Aorta (tissue), 5 donors: ENCODE results near the gene COG4. TPM values are rescaled to one million over a fixed set of nuclear protein-coding genes. Genes with fewer than 3 reads are reported as not detected.
"Not testable (repeated sequence)": the region's sequence is repeated elsewhere in the genome, so short reads cannot be mapped to it uniquely, and the experiment has no call there.

Source experiments
- ATAC-seq: fragments of 200-7000 bp; cut with Tn5 transposase; one replicate; pipeline ENCODE4 v1.9.1; 2022; ENCODE audit warnings: moderate library complexity; ENCODE audit not compliant: low FRiP score
- DNase-seq, 2 donors: peaks; one replicate each; pipeline ENCODE4 v3.0.0-alpha.2; 2020
- H3K27ac ChIP-seq, 2 donors: one replicate each; pipeline ENCODE4 v1.5.1; 2013; ENCODE audit warnings: low read length in 2 of 2, mild to moderate bottlenecking in 2 of 2, moderate library complexity in 2 of 2, control low read depth in 1 of 2, inconsistent platforms in 1 of 2, low read depth in 1 of 2
- H3K27me3 ChIP-seq, 2 donors: one replicate each; pipeline ENCODE4 v1.6.1; 2013; ENCODE audit warnings: control low read depth in 1 of 2, low read length in 1 of 2, mild to moderate bottlenecking in 1 of 2, moderate library complexity in 1 of 2; ENCODE audit not compliant: insufficient read depth in 2 of 2, control insufficient read depth in 1 of 2
- H3K36me3 ChIP-seq, 2 donors: one replicate each; pipeline ENCODE4 v1.6.1; 2013; ENCODE audit warnings: control low read depth in 1 of 2, low read length in 1 of 2, mild to moderate bottlenecking in 1 of 2; ENCODE audit not compliant: insufficient read depth in 2 of 2, control insufficient read depth in 1 of 2
- H3K4me1 ChIP-seq, 2 donors: one replicate each; pipeline ENCODE4 v1.6.1; 2013; ENCODE audit warnings: low read length in 2 of 2, control low read depth in 1 of 2, mild to moderate bottlenecking in 1 of 2, moderate library complexity in 1 of 2; ENCODE audit not compliant: insufficient read depth in 2 of 2, control insufficient read depth in 1 of 2
- H3K4me3 ChIP-seq, 2 donors: one replicate each; pipeline ENCODE4 v1.5.1; 2013; ENCODE audit warnings: low read length in 2 of 2, control low read depth in 1 of 2, mild to moderate bottlenecking in 1 of 2
- H3K9me3 ChIP-seq: one replicate; pipeline ENCODE4 v1.6.1; 2013; ENCODE audit warnings: mild to moderate bottlenecking, low read length; ENCODE audit not compliant: control insufficient read depth
- WGBS, 2 donors: extraction: QIAGEN DNeasy Blood & Tissue Kit; methylation state at CpG; one replicate each; pipeline ENCODE4 v1.1.7; 2013; 5-methylcytosine and 5-hydroxymethylcytosine counted together
- intact Hi-C, 2 donors: fragments of 100-400 bp; cut with DNase I; formaldehyde crosslinking; loops; one replicate each; pipeline versions ENCODE4 v1.14.2 to v1.15.0; 2022
- polyA plus RNA-seq, 2 donors: library from polyadenylated mRNA; stranded (reverse); fragments of 200-250 nt; gene quantifications; one replicate each; pipeline ENCODE4 v1.2.3, GENCODE V29; 2013
- total RNA-seq, 2 donors: library from RNA; stranded (reverse); fragmentation: NEBNext Ultra II Directional; extraction: Animal tissue kit (Norgen Biotek cat#: 25700); gene quantifications; one replicate each; pipeline ENCODE4 v1.2.1, GENCODE V29; 2021
- donor health status: healthy with polysubstance abuse.
- donor health status: Bipolar disorder and iron deficiency.
- donor health status: DM: no; HTN: no; CAD: no.
- donor health status: DM: no; HTN: no; CAD: no.
- donor health status: DM: yes; HTN: yes; CAD: no.

The COG4 gene
- total and polyA plus RNA-seq, 4 donors = 18.2 to 96.2 (median 40.1) TPM

GRCh38 chr16:70544548-70544947 is 21.2 kb upstream of the COG4 start:
- H3K9me3 ChIP-seq = no peaks in the 10 kb centered on the region
- H3K27me3 ChIP-seq = no peaks in the 10 kb centered on the region
- no peak for ATAC-seq
- H3K4me1 ChIP-seq = no peaks in the 10 kb centered on the region
- H3K4me3 ChIP-seq = no peak overlapping the region
- no peak overlapping the region for H3K27ac ChIP-seq
- H3K36me3 ChIP-seq = peaks cover 6 to 12% of the 10 kb centered on the region in 2 donors
- WGBS, 2 donors = 67 to 75% methylated on average over 1 of the region's 1 CpG
- no peak for DNase-seq
- intact Hi-C loops = loop anchor here in 1 of 2 donors (10.0 kb wide), 1 partner anchor 230 kb away; no protein-coding TSS in a partner anchor

GRCh38 chr16:70540994-70541393 is 17.6 kb upstream of the COG4 start:
- intact Hi-C loops = loop anchor here in 1 of 2 donors (10.0 kb wide), 1 partner anchor 234 kb away; no protein-coding TSS in a partner anchor
- WGBS, 2 donors = 41 to 43% methylated on average over 3 of the region's 3 CpGs

GRCh38 chr16:70534971-70535370 is 11.6 kb upstream of the COG4 start:
- intact Hi-C loops = no loop called here
- Histone ChIP-seq H3K27ac (no peak overlapping the region), H3K4me1 (no peaks in the 10 kb centered on the region), H3K9me3 (no peaks in the 10 kb centered on the region), H3K36me3 (peaks cover 11% of the 10 kb centered on the region in 2 donors), H3K27me3 (no peaks in the 10 kb centered on the region), H3K4me3 (no peak overlapping the region)
- ATAC-seq = no peak
- WGBS, 2 donors = 72 to 81% methylated on average over 2 of the region's 2 CpGs
- DNase-seq = no peak

More at GRCh38 chr16:70540994-70541393, 17.6 kb upstream of the COG4 start:
- no peak overlapping the region for H3K27ac ChIP-seq
- no peaks in the 10 kb centered on the region for H3K9me3 ChIP-seq
- ATAC-seq (no peak), DNase-seq (no peak)
- H3K4me3 ChIP-seq = no peak overlapping the region
- peaks cover 4 to 12% of the 10 kb centered on the region in 2 donors for H3K36me3 ChIP-seq
- no peaks in the 10 kb centered on the region for H3K27me3 ChIP-seq
- H3K4me1 ChIP-seq = no peaks in the 10 kb centered on the region

GRCh38 chr16:70529954-70530353 is 6.6 kb upstream of the COG4 start:
- H3K36me3 ChIP-seq = peaks cover 7 to 12% of the 10 kb centered on the region in 2 donors
- DNase-seq, H3K4me1 ChIP-seq, H3K27me3 ChIP-seq, ATAC-seq, H3K4me3 ChIP-seq, H3K27ac ChIP-seq, H3K9me3 ChIP-seq: not testable (repeated sequence)
- intact Hi-C loops = loop anchor here (2.0 to 10.0 kb wide), 3 partner anchors 37 to 245 kb away; no protein-coding TSS in a partner anchor
- WGBS, 2 donors = 74 to 83% methylated on average over 7 of the region's 7 CpGs

- Histone ChIP-seq H3K4me3 (no peak overlapping the region), H3K27me3 (no peaks in the 10 kb centered on the region), H3K27ac (no peak overlapping the region), H3K36me3 (peaks cover 6 to 12% of the 10 kb centered on the region in 2 donors), H3K9me3 (no peaks in the 10 kb centered on the region), H3K4me1 (no peaks in the 10 kb centered on the region)
- intact Hi-C loops = loop anchor here (2.0 to 10.0 kb wide), 3 partner anchors 38 to 246 kb away; no protein-coding TSS in a partner anchor
- DNase-seq (no peak), ATAC-seq (no peak)
- WGBS, 2 donors = 54 to 59% methylated on average over 8 of the region's 8 CpGs
Measured at GRCh38 chr16:70529051-70529777, 5.9 kb upstream of the COG4 start.

DNA sequence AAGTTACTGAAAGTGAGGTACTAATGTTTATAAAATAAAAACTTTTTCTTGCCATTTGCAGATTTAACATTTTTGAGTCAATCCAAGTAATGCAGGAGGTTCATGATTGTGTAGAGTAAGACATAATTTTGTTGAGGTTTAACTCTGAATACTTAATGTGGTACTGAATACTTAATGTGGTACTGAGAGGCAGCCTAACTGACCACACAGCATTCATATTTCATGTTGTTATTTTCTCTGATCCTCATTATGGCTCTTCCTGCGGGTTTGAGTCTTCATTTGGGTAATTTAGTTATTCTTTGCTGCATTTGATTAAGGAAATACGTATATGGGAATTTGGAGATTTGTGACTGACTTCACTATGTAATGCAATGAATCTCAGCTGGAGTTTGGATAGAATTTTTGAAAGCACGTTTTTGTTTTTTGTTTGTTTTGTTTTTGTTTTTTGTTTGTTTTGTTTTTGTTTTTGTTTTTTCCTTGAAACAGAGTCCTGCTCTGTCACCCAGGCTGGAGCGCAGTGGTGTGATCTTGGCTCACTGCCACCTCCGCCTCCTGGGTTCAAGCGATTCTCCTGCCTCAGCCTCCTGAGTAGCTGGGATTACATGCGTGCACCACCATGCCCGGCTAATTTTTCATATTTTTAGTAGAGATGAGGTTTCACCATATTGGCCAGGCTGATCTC is 4.1 kb upstream of the COG4 start:
- no peak overlapping the region for H3K27ac ChIP-seq
- peaks cover 0 to 2% of the 10 kb centered on the region in 2 donors for H3K4me1 ChIP-seq

DNA sequence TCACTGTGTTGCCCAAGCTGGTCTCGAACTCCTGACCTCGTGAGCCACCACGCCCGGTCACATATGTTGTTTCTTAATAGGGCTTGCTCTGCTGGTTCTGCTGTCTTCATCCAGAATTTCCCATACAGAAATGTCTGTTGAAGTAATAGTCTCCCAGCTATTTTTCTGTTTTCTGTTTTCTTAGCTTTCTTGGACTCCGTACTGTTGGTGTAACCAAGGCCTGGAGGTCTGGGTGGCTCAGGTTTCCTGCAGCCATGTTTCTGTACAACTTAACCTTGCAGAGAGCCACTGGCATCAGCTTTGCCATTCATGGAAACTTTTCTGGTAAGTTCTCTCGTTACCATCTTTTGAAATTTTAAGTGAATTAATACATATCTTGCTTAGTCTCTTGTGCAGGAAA is 3.0 kb upstream of the COG4 start:
- ATAC-seq (no peak), DNase-seq (no peak)
- 68 to 73% methylated on average over 6 of the region's 6 CpGs for WGBS, 2 donors
- Histone ChIP-seq H3K36me3 (peaks cover 0 to 5% of the 10 kb centered on the region in 2 donors), H3K27ac (no peak overlapping the region), H3K4me1 (peaks cover 0 to 5% of the 10 kb centered on the region in 2 donors), H3K27me3 (no peaks in the 10 kb centered on the region), H3K4me3 (no peak overlapping the region), H3K9me3 (no peaks in the 10 kb centered on the region)
- intact Hi-C loops = loop anchor here (5.0 to 10.0 kb wide), 2 partner anchors 41 to 248 kb away; no protein-coding TSS in a partner anchor

More for the DNA sequence above, 4.1 kb upstream of the COG4 start:
- DNase-seq (no peak), ATAC-seq (no peak)
- H3K4me3 ChIP-seq = no peak overlapping the region
- 70 to 72% methylated on average over 8 of the region's 8 CpGs for WGBS, 2 donors
- intact Hi-C loops = loop anchor here (5.0 to 10.0 kb wide), 2 partner anchors 40 to 247 kb away; no protein-coding TSS in a partner anchor
- peaks cover 3 to 9% of the 10 kb centered on the region in 2 donors for H3K36me3 ChIP-seq
- H3K9me3 ChIP-seq = no peaks in the 10 kb centered on the region
- no peaks in the 10 kb centered on the region for H3K27me3 ChIP-seq

DNA sequence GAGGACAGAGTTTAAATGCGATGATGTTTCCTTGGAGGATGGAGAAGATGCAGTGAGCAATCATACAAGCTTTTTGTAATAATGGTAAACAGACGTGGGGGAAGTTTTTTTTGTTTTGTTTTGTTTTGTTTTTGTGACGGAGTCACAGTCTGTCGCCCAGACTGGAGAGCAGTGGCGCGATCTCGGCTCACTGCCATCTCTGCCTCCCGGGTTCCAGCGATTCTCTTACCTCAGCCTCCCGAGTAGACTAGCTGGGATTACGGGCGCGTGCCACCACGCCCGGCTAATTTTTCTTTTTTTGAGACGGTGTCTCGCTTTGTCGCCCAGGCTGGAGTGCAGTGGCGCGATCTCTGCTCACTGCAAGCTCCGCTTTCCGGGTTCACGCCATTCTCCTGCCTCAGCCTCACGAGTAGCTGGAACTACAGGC is 1.1 kb upstream of the COG4 start:
- ATAC-seq = peak; percentile 4
- WGBS, 2 donors = 0% methylated on average over 24 of the region's 24 CpGs
- intact Hi-C loops = loop anchor here in 1 of 2 donors (2.0 to 10.0 kb wide), 3 partner anchors 128 to 250 kb away; no protein-coding TSS in a partner anchor

More for the DNA sequence above, 1.1 kb upstream of the COG4 start:
- Histone ChIP-seq H3K4me3 (peak overlapping the region; percentile 85 to 94), H3K27ac (peak overlapping the region; percentile 75 to 77)
- DNase-seq = peak; percentile 69 to 79
- H3K9me3 ChIP-seq, H3K4me1 ChIP-seq, H3K36me3 ChIP-seq, H3K27me3 ChIP-seq: not testable (repeated sequence)
